ENCODE measurements around the gene RAD21L1.
A peak's percentile ranks its signal among the peaks of the same experiment; 100 is the strongest.

The RAD21L1 gene

GRCh38 chr20:1297486-1297885, 71.6 kb downstream of the RAD21L1 start:
- DNase-seq: no peak

DNA sequence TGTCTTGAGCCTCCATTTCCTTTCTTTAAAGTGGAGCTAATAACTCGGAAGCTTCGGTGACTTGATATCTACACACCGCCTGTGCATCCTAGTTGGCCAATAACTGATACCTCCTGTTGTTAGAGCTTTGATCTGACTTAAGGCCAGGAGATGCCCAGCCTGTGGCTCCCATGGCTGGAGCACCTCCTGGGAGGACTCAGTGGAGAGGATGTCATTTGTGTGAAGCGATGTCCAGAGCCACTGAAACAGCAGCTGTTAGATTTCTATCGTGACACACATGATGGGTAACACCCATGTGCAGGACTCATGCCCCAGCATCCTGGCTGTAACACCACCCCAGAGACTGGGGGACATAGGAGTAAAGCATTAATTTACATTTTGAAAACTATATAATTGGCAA, 72.3 kb downstream of the RAD21L1 start:
- no peak for DNase-seq

DNA sequence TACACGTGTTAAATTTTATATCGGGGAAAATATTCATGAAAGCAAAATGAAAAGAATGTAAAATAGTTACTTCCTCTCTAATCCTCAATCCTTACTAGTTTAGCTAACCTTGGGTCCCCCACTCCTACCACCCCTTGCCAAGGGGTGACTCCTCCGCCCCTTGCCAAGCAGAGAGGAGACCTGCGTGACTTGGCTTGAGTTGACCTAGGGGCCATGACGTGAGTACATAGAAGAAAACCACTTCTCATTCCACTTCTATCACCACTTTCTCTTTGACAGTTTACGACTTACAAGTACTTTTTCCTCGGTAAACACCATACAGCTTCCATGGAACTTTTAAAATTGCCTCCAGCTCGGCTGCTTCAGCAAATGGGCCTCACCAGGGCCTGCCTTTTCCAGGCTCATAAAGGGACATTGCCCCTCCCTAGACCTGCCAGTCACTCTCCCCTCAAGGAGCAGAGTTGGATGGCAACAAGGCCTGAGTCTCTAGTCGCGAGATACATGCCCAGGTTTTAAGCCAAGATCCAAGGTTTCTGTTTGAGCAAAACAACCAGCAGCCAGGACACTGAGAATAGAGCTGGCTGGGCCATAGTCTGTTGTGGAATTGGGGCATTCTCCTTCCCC, 73.2 kb downstream of the RAD21L1 start:
- DNase-seq: no peak

DNA sequence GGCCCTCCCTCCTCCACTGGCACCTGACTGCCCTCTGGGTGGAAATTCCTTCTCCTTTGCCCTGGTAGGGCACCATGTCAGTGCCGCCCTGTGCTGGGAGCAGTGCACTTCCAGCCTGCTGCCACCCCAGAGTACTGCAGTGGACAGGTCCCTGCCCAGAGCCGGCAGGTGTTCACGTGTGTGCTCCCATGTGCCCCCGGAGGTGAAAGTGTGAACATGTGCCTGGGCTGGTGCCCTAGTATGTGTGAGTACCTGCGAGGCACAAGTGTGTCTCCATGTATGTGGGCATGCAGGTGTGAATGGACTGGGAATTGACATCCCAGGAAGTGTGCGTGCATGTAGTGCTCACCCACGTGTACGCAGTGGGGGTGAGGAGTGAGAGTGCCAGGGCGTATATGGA, 73.7 kb downstream of the RAD21L1 start:
- peak; percentile 34 for DNase-seq

- peak; percentile 11 for DNase-seq
Observed at GRCh38 chr20:1300083-1300840, 74.4 kb downstream of the RAD21L1 start.

GRCh38 chr20:1301031-1301529, 75.2 kb downstream of the RAD21L1 start:
- peak; percentile 48 for DNase-seq

GRCh38 chr20:1302685-1303541, 77.1 kb downstream of the RAD21L1 start:
- DNase-seq: peak; percentile 27

DNA sequence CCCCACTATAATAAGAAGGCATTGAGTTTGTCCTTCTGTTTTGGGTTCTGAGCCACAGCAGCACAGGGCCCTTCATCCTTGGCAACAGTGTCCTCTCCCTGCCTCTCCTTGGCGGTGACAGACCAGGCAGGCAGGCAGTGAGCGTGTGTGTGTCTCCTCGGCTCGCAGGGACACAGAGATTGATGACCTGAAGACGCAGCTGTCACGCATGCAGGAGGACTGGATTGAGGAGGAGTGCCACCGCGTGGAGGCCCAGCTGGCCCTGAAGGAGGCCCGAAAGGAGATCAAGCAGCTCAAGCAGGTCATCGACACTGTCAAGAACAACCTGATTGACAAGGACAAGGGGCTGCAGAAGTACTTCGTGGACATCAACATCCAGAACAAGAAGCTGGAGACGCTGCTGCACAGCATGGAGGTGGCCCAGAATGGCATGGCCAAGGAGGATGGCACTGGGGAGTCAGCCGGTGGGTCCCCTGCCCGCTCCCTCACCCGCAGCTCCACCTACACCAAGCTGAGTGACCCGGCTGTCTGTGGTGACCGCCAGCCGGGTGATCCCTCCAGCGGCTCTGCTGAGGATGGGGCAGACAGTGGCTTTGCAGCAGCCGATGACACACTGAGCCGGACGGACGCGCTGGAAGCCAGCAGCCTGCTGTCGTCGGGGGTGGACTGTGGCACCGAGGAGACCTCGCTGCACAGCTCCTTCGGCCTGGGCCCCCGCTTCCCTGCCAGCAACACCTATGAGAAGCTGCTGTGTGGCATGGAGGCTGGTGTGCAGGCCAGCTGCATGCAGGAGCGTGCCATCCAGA, 79.1 kb downstream of the RAD21L1 start:
- DNase-seq: no peak

All from NCI-H69 (cell line).